Transverse colon (tissue), 4 donors: Measurements from ENCODE around the gene TMEM108. TPM values are rescaled to one million over a fixed set of nuclear protein-coding genes. Genes with fewer than 3 reads are reported as not detected.

Source experiments
- DNase-seq: peaks from one replicate; pipeline ENCODE4 v3.0.0-alpha.2; 2019
- H3K27ac ChIP-seq, 4 donors: fragments of 200-600 bp; sonication (generic); 2 replicates each; pipeline ENCODE4 v1.5.1; 2016 to 2018; ENCODE audit warnings: inconsistent platforms in 4 of 4
- H3K27me3 ChIP-seq: fragments of 200-600 bp; sonication (generic); 2 replicates; pipeline ENCODE4 v1.5.1; 2017; ENCODE audit warnings: inconsistent platforms
- H3K36me3 ChIP-seq, 4 donors: fragments of 200-600 bp; sonication (generic); 2 replicates each; pipeline ENCODE4 v1.5.1; 2017 to 2019; ENCODE audit warnings: inconsistent platforms in 4 of 4
- H3K4me1 ChIP-seq, 4 donors: fragments of 200-600 bp; sonication (generic); 2 replicates each; pipeline ENCODE4 v1.5.1; 2017 to 2020; ENCODE audit warnings: inconsistent platforms in 4 of 4
- H3K4me3 ChIP-seq, 4 donors: fragments of 200-600 bp; sonication (generic); 1 replicate in 1 of 4; 2 replicates in 3 of 4; pipeline versions ENCODE4 v1.5.1 to v1.6.1; 2017 to 2019; ENCODE audit warnings: inconsistent platforms in 4 of 4
- H3K9me3 ChIP-seq, 2 donors: fragments of 200-600 bp; sonication (generic); 2 replicates each; pipeline ENCODE4 v1.5.1; 2017 to 2019; ENCODE audit warnings: inconsistent platforms in 2 of 2
- CTCF ChIP-seq, 5 experiments: fragments of 200-600 bp in 3 of 5; fragments of 450-650 bp in 2 of 5; sonication (generic) in 3 of 5; IDR thresholded peaks; 1 replicate in 2 of 5; 2 replicates in 3 of 5; pipeline ENCODE4 v1.5.1; 2016 to 2017; ENCODE audit warnings: antibody characterized with exemption in 5 of 5, inconsistent platforms in 3 of 5, mild to moderate bottlenecking in 2 of 5, moderate library complexity in 1 of 5
- EP300 ChIP-seq: sonication (generic); formaldehyde crosslinking; IDR thresholded peaks from one replicate; pipeline ENCODE4 v1.6.1; 2017; ENCODE audit warnings: antibody characterized with exemption, low read depth
- POLR2A ChIP-seq: fragments of 450-650 bp; IDR thresholded peaks from one replicate; pipeline ENCODE4 v1.6.1; 2016; ENCODE audit warnings: antibody characterized with exemption, mild to moderate bottlenecking, moderate library complexity
- POLR2AphosphoS5 ChIP-seq, 3 donors: sonication (generic); formaldehyde crosslinking; IDR thresholded peaks; one replicate each; pipeline ENCODE4 v1.6.1; 2016; ENCODE audit warnings: antibody characterized with exemption in 3 of 3
- WGBS, 2 donors: methylation state at CpG; one replicate each; pipeline ENCODE4 v1.1.5; 2018; ENCODE audit warnings: low coverage in 1 of 2; 5-methylcytosine and 5-hydroxymethylcytosine counted together
- in situ Hi-C, 4 donors: fragments of 200-750 bp; cut with MboI; loops; one replicate each; pipeline versions ENCODE4 v1.15.0 to v1.15.1; 2017; ENCODE audit warnings: low sequenced_read_pairs in 3 of 4, low pct_ligation_motif_present in 1 of 4, low pct_unique_long_range_greater_than_20kb in 1 of 4
- intact Hi-C: fragments of 100-400 bp; cut with DNase I; formaldehyde crosslinking; loops from one replicate; pipeline ENCODE4 v1.15.1; 2023; ENCODE audit warnings: low total_unique reads
- total RNA-seq, 4 donors: library from RNA; depleted of rRNA; stranded (reverse); fragments of >200 nt; gene quantifications; one replicate each; pipeline ENCODE4 v1.1.0, GENCODE V29; 2016

TMEM108 gene
- total RNA-seq, 4 donors from 2014 or later, result 0.14 to 1.4 (median 0.80) TPM; not detected in 1

- no peak overlapping the region for H3K4me3 ChIP-seq
- intact Hi-C loops (no loop called here), in situ Hi-C loops (no loop called here)
- no peaks in the 10 kb centered on the region for H3K36me3 ChIP-seq
- WGBS, 2 donors, result 22 to 36% methylated on average over 1 of the region's 1 CpG
- no peak for DNase-seq
- H3K9me3 ChIP-seq, result no peaks in the 10 kb centered on the region
- TF ChIP-seq EP300, result no peak
- H3K4me1 ChIP-seq, result no peaks in the 10 kb centered on the region
- no peak overlapping the region for H3K27ac ChIP-seq
- H3K27me3 ChIP-seq, result no peaks in the 10 kb centered on the region
These were observed 291.4 kb downstream of the TMEM108 start for GRCh38 chr3:133329626-133330025.

GRCh38 chr3:133330065-133330464 is 291.9 kb downstream of the TMEM108 start:
- Histone ChIP-seq H3K27me3 (no peaks in the 10 kb centered on the region), H3K9me3 (no peaks in the 10 kb centered on the region), H3K4me1 (no peaks in the 10 kb centered on the region), H3K27ac (no peak overlapping the region), H3K36me3 (no peaks in the 10 kb centered on the region), H3K4me3 (no peak overlapping the region)
- 20 to 52% methylated on average over 1 of the region's 1 CpG for WGBS, 2 donors
- in situ Hi-C loops (no loop called here), intact Hi-C loops (no loop called here)
- DNase-seq, result no peak
- no peak for TF ChIP-seq POLR2AphosphoS5 (IDR thresholded peaks at IDR 0.05)
- no peak for TF ChIP-seq EP300
- TF ChIP-seq CTCF (IDR thresholded peaks at IDR 0.05), result no peak
- TF ChIP-seq POLR2A, result no peak

GRCh38 chr3:133330522-133330921 is 292.3 kb downstream of the TMEM108 start:
- intact Hi-C loops, result no loop called here
- no peaks in the 10 kb centered on the region for H3K36me3 ChIP-seq
- no peaks in the 10 kb centered on the region for H3K9me3 ChIP-seq
- TF ChIP-seq POLR2A (no peak), EP300 (no peak)
- in situ Hi-C loops, result no loop called here
- no peaks in the 10 kb centered on the region for H3K4me1 ChIP-seq
- H3K27ac ChIP-seq, result no peak overlapping the region
- DNase-seq, result no peak
- no peak overlapping the region for H3K4me3 ChIP-seq
- H3K27me3 ChIP-seq, result no peaks in the 10 kb centered on the region

GRCh38 chr3:133354721-133355120 is 316.5 kb downstream of the TMEM108 start:
- DNase-seq, result no peak
- H3K9me3 ChIP-seq, result no peaks in the 10 kb centered on the region
- H3K27ac ChIP-seq, result no peak overlapping the region
- WGBS, 2 donors, result 76 to 80% methylated on average over 4 of the region's 4 CpGs
- no peak overlapping the region for H3K4me3 ChIP-seq
- no peaks in the 10 kb centered on the region for H3K36me3 ChIP-seq
- H3K4me1 ChIP-seq, result no peaks in the 10 kb centered on the region
- in situ Hi-C loops (no loop called here), intact Hi-C loops (no loop called here)
- H3K27me3 ChIP-seq, result no peaks in the 10 kb centered on the region
- no peak for TF ChIP-seq POLR2AphosphoS5 (IDR thresholded peaks at IDR 0.05)
- no peak for TF ChIP-seq POLR2A
- no peak for TF ChIP-seq EP300
- no peak for TF ChIP-seq CTCF (IDR thresholded peaks at IDR 0.05)

- TF ChIP-seq POLR2AphosphoS5 (IDR thresholded peaks at IDR 0.05) (no peak), EP300 (no peak), CTCF (IDR thresholded peaks at IDR 0.05) (no peak), POLR2A (no peak)
- Histone ChIP-seq H3K4me3 (no peak overlapping the region), H3K27me3 (no peaks in the 10 kb centered on the region), H3K4me1 (no peaks in the 10 kb centered on the region), H3K9me3 (no peaks in the 10 kb centered on the region), H3K36me3 (no peaks in the 10 kb centered on the region), H3K27ac (no peak overlapping the region)
- intact Hi-C loops (no loop called here), in situ Hi-C loops (no loop called here)
- 74 to 82% methylated on average over 2 of the region's 2 CpGs for WGBS, 2 donors
- no peak for DNase-seq
These were observed 322.3 kb downstream of the TMEM108 start for GRCh38 chr3:133360476-133360875.
